Hepatocyte (in vitro differentiated cells): ENCODE results near the gene ANO9. TPM values are rescaled to one million over a fixed set of nuclear protein-coding genes. Genes with fewer than 3 reads are reported as not detected.

ENCODE experiments used
- DNase-seq: peaks from one replicate; pipeline ENCODE4 v3.0.0-alpha.2; 2016; ENCODE audit warnings: low spot score
- H2AFZ ChIP-seq: fragments of 200-600 bp; sonication (generic); 2 replicates; pipeline ENCODE4 v1.6.0; 2016; ENCODE audit warnings: antibody characterized with exemption, mild to moderate bottlenecking
- H3K27ac ChIP-seq: fragments of 200-600 bp; sonication (generic); 2 replicates; pipeline ENCODE4 v1.5.1; 2016; ENCODE audit warnings: mild to moderate bottlenecking
- H3K27me3 ChIP-seq: fragments of 200-600 bp; sonication (generic); 2 replicates; pipeline ENCODE4 v1.6.1; 2016
- H3K36me3 ChIP-seq: fragments of 200-600 bp; sonication (generic); replicated peaks from 2 replicates; pipeline ENCODE4 v1.5.1; 2016; ENCODE audit warnings: low read depth; ENCODE audit not compliant: insufficient read depth
- H3K4me1 ChIP-seq: fragments of 200-600 bp; sonication (generic); 2 replicates; pipeline ENCODE4 v1.5.1; 2016; ENCODE audit warnings: mild to moderate bottlenecking, moderate library complexity; ENCODE audit not compliant: insufficient read depth
- H3K4me2 ChIP-seq: fragments of 200-600 bp; sonication (generic); 2 replicates; pipeline ENCODE4 v1.6.0; 2016
- H3K4me3 ChIP-seq: fragments of 200-600 bp; sonication (generic); 2 replicates; pipeline ENCODE4 v1.5.1; 2016; ENCODE audit warnings: mild to moderate bottlenecking
- H3K79me2 ChIP-seq: fragments of 200-600 bp; sonication (generic); 2 replicates; pipeline ENCODE4 v1.6.0; 2017; ENCODE audit warnings: mild to moderate bottlenecking
- H3K9me2 ChIP-seq: fragments of 200-600 bp; sonication (generic); replicated peaks from 2 replicates; pipeline ENCODE4 v1.6.0; 2017; ENCODE audit warnings: mild to moderate bottlenecking; ENCODE audit not compliant: insufficient read depth
- H3K9me3 ChIP-seq: fragments of 200-600 bp; sonication (generic); 2 replicates; pipeline ENCODE4 v1.5.1; 2016; ENCODE audit warnings: low read depth, mild to moderate bottlenecking
- H4K20me1 ChIP-seq: fragments of 200-600 bp; sonication (generic); 2 replicates; pipeline ENCODE4 v1.6.0; 2016; ENCODE audit warnings: mild to moderate bottlenecking; ENCODE audit not compliant: insufficient read depth, poor library complexity, severe bottlenecking
- EZH2 ChIP-seq: fragments of 200-600 bp; sonication (generic); IDR thresholded peaks from 2 replicates; pipeline ENCODE4 v1.6.1; 2016; ENCODE audit warnings: antibody characterized with exemption, mild to moderate bottlenecking, borderline replicate concordance
- EZH2phosphoT487 ChIP-seq: fragments of 200-600 bp; sonication (generic); IDR thresholded peaks from one replicate; pipeline ENCODE4 v1.6.1; 2018; ENCODE audit warnings: antibody characterized with exemption, mild to moderate bottlenecking, low read depth, moderate library complexity; ENCODE audit not compliant: unreplicated experiment, severe bottlenecking
- WGBS: methylation state at CpG from one replicate; pipeline ENCODE4 v1.1.6; 2016; ENCODE audit warnings: low lambda C conversion rate; ENCODE audit errors: missing lambda C conversion rate; 5-methylcytosine and 5-hydroxymethylcytosine counted together
- polyA plus RNA-seq: library from polyadenylated mRNA; unstranded; fragments of >200 nt; fragmentation: Nextera tagmentation; extraction: Ambion mirVana; gene quantifications from 2 replicates; pipeline ENCODE4 v1.2.1, GENCODE V29; 2016
- total RNA-seq: library from RNA; depleted of rRNA; stranded (reverse); fragments of >200 nt; gene quantifications from 2 replicates; pipeline ENCODE4 v1.2.3, GENCODE V29; 2014
- TF ChIP-seq, protein P1 (sequence below): fragments of 200-600 bp; sonication (generic); IDR thresholded peaks from 2 replicates; pipeline ENCODE4 v1.5.1; 2016; ENCODE audit warnings: antibody characterized with exemption, mild to moderate bottlenecking; ENCODE audit not compliant: poor library complexity

ANO9 gene, protein sequence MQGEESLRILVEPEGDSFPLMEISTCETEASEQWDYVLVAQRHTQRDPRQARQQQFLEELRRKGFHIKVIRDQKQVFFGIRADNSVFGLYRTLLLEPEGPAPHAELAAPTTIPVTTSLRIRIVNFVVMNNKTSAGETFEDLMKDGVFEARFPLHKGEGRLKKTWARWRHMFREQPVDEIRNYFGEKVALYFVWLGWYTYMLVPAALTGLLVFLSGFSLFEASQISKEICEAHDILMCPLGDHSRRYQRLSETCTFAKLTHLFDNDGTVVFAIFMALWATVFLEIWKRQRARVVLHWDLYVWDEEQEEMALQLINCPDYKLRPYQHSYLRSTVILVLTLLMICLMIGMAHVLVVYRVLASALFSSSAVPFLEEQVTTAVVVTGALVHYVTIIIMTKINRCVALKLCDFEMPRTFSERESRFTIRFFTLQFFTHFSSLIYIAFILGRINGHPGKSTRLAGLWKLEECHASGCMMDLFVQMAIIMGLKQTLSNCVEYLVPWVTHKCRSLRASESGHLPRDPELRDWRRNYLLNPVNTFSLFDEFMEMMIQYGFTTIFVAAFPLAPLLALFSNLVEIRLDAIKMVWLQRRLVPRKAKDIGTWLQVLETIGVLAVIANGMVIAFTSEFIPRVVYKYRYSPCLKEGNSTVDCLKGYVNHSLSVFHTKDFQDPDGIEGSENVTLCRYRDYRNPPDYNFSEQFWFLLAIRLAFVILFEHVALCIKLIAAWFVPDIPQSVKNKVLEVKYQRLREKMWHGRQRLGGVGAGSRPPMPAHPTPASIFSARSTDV
- total RNA-seq (19.5 and 21.2 TPM in 2 replicates), polyA plus RNA-seq (34.9 and 35.7 TPM in 2 replicates)

DNA sequence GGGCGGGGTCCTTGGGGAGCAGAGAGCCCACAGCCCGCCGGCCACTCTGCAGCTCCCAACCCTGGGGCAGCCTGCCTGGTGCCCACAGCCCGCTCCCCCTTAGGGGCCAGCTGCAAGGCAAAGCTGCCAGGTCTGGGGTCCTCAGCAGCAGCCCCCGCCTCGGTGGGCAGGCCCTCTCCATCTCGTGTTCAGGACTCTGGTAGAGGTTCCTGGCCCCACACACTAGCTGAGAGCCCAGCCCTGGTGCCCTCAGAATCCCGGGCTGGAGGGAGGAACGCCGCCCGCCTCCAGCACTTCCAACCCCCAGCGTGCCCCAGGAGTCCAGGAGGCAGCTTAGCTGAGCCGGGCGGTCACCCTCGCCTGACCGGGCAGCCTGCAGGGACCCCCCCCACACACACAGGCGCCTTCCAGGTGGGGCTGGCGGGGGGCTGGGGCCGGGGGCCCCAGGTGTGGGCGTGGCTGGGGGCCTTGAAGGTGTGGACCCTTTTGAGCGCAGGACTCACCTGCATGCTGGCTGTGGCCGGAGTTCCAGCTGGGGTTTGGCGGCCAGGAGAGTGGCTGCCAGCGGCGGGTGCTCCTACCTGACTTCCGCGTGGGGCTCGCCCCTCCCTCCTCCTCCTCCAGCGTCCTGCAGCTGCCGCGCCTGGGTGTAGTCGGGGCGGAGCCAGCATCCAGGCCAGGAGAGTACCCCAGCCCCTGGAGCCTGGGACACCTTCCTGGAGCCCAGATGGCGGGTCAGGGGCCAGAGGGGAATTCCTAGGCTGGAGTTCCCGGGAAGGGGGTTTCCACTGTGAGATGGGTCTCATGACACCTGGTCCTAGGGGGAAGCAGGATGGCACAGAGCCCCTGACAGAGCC lies at the start of gene ANO9:
Gene ANO9 (minus strand): TSS at position 594 of the 857 bp plus-strand sequence. CDS start 85 bp downstream, at position 509.
- Histone ChIP-seq H3K27ac (peak within 1 kb of the TSS; percentile 70), H3K79me2 (no peaks in the 10 kb centered on the region), H2AFZ (peak within 1 kb of the TSS; percentile 41), H4K20me1 (no peaks in the 10 kb centered on the region), H3K4me1 (peaks cover 27% of the 10 kb centered on the region), H3K9me2 (no peaks in the 10 kb centered on the region), H3K4me3 (peak within 1 kb of the TSS; percentile 60), H3K4me2 (peak within 1 kb of the TSS; percentile 87), H3K27me3 (no peaks in the 10 kb centered on the region), H3K36me3 (no peaks in the 10 kb centered on the region), H3K9me3 (no peaks in the 10 kb centered on the region)
- DNase-seq = peak; percentile 84
- 34% methylated on average over 30 of the region's 35 CpGs for WGBS
- TF ChIP-seq, protein P1, sequence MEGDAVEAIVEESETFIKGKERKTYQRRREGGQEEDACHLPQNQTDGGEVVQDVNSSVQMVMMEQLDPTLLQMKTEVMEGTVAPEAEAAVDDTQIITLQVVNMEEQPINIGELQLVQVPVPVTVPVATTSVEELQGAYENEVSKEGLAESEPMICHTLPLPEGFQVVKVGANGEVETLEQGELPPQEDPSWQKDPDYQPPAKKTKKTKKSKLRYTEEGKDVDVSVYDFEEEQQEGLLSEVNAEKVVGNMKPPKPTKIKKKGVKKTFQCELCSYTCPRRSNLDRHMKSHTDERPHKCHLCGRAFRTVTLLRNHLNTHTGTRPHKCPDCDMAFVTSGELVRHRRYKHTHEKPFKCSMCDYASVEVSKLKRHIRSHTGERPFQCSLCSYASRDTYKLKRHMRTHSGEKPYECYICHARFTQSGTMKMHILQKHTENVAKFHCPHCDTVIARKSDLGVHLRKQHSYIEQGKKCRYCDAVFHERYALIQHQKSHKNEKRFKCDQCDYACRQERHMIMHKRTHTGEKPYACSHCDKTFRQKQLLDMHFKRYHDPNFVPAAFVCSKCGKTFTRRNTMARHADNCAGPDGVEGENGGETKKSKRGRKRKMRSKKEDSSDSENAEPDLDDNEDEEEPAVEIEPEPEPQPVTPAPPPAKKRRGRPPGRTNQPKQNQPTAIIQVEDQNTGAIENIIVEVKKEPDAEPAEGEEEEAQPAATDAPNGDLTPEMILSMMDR = no peak
- TF ChIP-seq EZH2phosphoT487 = no peak
- no peak for TF ChIP-seq EZH2

DNA sequence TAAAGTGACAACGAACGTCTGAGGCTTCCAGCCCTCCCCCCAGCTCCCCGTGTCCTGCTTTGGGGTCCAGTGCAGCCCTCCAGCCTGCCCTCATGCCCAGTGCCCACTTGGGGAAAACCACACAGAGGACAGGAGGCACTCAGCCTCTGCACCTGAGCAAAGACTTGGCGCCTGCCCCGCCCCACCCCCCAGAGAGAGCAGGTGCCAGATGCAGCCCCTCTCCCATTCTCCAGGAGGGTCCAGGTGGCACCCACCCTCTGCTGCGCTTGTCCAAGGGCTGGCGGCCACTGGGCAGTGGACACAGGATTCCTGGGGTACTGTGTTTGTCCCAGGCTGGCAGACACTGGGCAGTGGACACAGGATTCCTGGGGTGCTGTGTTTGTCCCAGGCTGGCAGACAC lies 49.5 kb upstream of the ANO9 start:
- no peaks in the 10 kb centered on the region for H3K79me2 ChIP-seq
- TF ChIP-seq EZH2phosphoT487 = no peak
- TF ChIP-seq, protein P1 = no peak
- TF ChIP-seq EZH2 = no peak
- H3K4me1 ChIP-seq = no peaks in the 10 kb centered on the region
- no peak for DNase-seq
- no peak overlapping the region for H3K27ac ChIP-seq
- no peak overlapping the region for H3K4me3 ChIP-seq
- no peaks in the 10 kb centered on the region for H3K27me3 ChIP-seq
- no peak overlapping the region for H2AFZ ChIP-seq
- no peaks in the 10 kb centered on the region for H4K20me1 ChIP-seq
- no peak overlapping the region for H3K4me2 ChIP-seq
- H3K9me2 ChIP-seq = no peaks in the 10 kb centered on the region
- H3K36me3 ChIP-seq = no peaks in the 10 kb centered on the region
- H3K9me3 ChIP-seq = no peaks in the 10 kb centered on the region
- 98% methylated on average over 7 of the region's 7 CpGs for WGBS

DNA sequence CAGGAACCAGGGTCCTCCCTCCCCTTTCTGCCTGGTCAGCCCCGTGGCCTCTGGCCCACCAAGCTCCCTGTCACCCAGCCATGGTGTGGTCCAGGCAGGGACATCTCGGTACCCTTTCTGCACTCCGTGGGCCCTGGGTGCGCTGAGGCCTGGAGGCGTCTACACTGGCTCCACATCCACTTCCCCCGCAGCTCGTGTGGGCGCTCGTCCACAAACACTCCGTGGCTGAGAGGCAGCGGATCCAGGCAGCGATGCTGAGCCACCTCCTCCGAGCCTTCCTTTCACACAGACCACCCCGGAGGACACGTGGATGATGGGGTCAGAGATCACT lies 49.1 kb upstream of the ANO9 start:
- no peaks in the 10 kb centered on the region for H3K27me3 ChIP-seq
- DNase-seq = no peak
- no peak overlapping the region for H2AFZ ChIP-seq
- H3K4me3 ChIP-seq = no peak overlapping the region
- H3K79me2 ChIP-seq = no peaks in the 10 kb centered on the region
- no peaks in the 10 kb centered on the region for H3K36me3 ChIP-seq
- TF ChIP-seq, protein P1 = no peak
- TF ChIP-seq EZH2 = no peak
- TF ChIP-seq EZH2phosphoT487 = no peak
- H3K4me2 ChIP-seq = no peak overlapping the region
- H3K9me2 ChIP-seq = no peaks in the 10 kb centered on the region
- no peak overlapping the region for H3K27ac ChIP-seq
- no peaks in the 10 kb centered on the region for H3K9me3 ChIP-seq
- H3K4me1 ChIP-seq = no peaks in the 10 kb centered on the region
- H4K20me1 ChIP-seq = no peaks in the 10 kb centered on the region
- WGBS = 91% methylated on average over 15 of the region's 15 CpGs
